DMS79 treated with DMSO at 0.1 percent for 48 hours (cell line): ENCODE results near the gene TNFRSF4.

Experiments
- DNase-seq: peaks from one replicate; lab custom pipeline; 2025; lab: John Stamatoyannopoulos, UW

The TNFRSF4 gene

DNA sequence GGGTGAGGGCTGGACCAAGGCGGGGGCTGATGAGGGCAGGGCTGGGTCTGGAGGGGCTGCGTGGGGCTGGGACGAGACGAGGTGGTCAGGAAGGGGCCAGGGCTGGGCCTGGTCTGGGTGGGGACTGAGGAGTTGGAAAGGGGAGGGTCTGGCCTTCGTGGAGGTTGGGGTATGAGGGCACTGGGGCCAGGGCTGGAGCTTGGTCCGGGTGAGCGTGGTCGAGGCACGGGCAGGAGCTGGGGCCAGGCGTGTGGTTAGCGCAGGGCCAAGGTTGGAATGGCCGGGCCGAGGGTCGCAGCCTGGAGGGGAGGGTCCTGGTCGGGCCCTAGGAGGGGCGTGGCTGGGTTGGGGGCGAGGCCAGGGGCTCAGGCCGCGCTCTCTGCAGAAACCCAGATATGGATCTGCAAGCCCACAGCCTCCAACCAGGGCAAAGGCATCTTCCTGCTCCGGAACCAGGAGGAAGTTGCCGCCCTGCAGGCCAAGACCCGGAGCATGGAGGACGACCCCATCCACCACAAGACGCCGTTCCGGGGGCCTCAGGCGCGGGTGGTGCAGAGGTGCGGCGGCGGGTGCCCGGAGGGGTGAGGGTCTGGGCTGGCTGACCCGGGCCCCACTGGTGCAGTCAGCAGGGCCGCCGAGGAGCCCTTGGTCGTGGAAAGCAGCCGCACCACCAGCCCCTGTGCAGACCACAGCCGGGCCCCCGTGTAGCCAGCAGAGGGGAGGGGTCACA lies 31.3 kb downstream of the TNFRSF4 start:
- DNase-seq = no peak

DNA sequence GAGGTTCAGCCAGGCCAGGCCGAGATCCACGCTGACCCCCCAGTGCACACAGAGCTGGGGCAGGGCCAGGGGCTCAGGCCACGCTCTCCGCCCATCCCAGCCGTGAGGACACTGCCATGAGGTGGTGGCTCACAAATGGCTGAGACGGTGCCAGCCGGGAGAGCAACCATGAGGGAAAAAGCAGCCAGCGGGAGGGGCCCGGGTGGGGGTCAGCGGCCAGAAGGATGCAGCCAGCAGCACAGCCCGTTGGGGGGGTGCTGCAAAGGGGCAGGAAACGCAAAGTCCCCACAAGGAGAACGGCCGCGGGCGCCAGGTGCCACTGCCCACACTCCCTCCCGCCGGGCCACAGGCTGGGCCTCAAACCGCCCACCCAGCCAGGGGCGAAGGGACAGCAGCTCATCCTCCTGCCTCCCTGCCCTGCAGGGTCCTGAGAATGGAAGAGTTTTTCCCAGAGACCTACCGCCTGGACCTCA lies 32.0 kb downstream of the TNFRSF4 start:
- DNase-seq = no peak

DNA sequence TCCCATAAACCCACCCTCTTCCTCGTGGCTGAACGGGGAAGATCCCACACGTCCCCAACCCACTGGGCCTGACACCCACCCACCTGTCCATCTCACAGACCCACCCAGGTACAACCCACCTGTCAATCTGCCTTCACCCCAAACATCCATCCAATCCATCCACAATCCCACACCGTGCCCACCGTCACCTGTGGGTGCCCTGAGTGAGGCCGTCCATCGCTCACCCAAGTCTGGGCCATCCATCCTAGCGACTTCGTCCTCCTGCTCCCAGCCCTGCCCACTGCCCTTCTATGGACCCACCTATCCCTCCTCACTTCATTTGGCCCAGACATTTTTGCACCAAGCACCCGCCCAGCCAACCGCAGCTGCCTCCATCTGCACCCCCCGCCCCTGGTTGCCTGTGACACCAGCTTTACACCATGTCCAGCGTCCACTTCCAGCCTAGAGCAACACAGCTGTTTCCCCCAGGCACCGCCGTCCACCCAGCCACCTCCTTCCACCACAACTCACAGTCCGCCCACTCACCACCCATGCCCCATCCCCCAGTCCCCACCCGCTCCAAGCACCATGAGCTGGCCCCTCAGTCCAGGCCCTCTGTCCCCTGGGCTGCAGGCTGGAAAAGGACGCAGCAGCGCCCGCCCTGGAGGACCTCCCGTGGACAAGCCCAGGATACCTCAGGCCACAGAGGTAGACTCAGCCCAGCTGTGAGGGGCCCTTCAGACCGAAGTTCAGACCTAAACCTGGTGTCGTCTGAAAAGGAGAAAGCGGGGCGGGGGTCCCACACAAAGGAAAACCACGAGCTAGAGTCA lies 32.6 kb downstream of the TNFRSF4 start:
- no peak for DNase-seq

DNA sequence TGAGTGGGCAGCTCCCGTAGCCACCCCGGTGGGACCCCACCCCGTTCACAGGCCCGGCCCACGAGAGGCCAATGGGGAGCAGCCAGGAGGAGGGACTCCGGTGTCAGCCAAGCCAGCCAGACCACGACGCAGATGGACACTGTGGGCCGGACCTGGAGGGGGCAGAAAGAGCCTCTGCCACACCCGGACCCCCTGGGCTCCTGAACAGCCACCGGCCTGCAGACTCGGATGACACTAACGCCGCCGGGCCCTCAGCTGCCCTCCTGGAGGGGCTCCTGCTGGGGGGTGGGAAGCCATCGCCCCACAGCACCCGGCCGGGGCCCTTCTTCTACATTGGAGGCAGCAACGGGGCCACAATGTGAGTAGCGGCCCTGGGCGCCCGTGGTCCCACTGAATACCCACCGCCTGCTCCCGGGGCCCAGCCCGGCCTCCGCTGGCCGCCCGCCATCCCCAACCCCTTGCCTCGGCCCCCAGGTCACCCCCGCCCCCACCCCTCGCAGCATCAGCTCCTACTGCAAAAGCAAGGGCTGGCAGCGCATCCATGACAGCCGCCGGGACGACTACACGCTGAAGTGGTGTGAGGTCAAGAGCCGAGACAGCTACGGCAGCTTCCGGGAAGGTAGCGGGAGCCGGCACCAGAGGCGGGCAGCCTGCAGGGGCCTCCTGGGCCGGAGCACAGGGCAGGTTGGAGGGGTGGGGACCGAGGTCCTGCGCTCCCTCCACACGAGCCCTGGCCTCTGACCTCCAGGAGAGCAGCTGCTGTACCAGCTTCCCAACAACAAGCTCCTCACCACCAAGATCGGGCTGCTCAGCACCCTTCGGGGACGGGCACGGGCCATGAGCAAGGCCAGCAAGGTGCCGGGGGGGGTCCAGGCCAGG lies 33.7 kb downstream of the TNFRSF4 start:
- DNase-seq = no peak

GRCh38 chr1:1179346-1179982 lies 34.5 kb downstream of the TNFRSF4 start:
- no peak for DNase-seq

DNA sequence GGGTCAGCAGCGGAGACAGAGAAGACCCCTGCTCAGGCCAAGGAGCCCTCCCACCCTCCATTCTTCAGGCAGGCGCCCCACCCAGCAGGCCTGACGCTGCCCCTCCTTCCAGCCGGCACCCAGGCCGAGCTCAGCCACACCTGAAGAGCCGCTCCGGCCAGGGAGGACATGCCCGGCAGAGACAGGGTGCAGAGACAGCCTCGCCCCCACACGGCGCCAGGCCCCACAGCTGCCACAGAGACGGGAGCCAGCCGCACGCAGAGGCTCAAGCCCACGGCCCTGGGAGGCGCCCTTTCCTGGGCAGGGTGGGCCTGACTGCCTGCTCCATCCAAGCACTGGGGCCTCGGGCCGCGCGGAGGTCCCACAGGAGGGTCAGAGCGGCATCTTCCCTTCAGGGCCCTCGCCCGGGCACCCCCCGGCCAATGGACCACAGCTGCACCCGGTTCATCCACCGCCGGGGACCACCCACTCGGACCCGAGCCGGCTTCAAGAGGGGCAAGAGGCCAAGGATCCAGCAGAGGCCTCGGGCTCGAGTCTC lies 35.1 kb downstream of the TNFRSF4 start:
- DNase-seq = no peak

GRCh38 chr1:1177452-1178206 lies 36.3 kb downstream of the TNFRSF4 start:
- no peak for DNase-seq

- DNase-seq = no peak
Measured at GRCh38 chr1:1176931-1177330, 37.0 kb downstream of the TNFRSF4 start.

DNA sequence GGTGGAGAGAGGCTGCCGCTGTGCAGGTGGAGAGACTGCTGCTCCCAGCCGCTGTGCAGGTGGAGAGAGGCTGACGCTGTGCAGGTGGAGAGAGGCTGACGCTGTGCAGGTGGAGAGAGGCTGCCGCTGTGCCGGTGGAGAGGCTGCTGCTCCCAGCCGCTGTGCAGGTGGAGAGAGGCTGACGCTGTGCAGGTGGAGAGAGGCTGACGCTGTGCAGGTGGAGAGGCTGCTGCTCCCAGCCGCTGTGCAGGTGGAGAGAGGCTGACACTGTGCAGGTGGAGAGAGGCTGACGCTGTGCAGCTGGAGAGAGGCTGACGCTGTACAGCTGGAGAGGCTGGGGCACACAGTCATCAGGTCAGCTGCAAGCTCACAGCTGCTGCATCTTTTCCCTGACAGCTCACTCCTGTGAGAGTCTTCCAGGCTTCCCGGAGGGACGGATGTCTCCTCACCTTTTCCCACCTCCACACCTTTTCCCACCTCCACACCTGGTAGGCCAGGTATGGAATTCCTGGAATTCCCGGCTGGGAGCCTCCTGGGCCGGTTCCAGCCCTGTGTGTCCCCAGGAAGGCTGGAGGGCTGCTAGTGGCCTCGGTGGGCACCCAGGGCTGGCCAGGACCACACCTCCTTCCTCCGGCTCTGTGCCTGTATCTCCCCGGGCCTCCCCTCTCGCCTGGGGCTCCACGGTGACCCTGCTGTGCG lies 37.7 kb downstream of the TNFRSF4 start:
- peak; percentile 69 for DNase-seq

DNA sequence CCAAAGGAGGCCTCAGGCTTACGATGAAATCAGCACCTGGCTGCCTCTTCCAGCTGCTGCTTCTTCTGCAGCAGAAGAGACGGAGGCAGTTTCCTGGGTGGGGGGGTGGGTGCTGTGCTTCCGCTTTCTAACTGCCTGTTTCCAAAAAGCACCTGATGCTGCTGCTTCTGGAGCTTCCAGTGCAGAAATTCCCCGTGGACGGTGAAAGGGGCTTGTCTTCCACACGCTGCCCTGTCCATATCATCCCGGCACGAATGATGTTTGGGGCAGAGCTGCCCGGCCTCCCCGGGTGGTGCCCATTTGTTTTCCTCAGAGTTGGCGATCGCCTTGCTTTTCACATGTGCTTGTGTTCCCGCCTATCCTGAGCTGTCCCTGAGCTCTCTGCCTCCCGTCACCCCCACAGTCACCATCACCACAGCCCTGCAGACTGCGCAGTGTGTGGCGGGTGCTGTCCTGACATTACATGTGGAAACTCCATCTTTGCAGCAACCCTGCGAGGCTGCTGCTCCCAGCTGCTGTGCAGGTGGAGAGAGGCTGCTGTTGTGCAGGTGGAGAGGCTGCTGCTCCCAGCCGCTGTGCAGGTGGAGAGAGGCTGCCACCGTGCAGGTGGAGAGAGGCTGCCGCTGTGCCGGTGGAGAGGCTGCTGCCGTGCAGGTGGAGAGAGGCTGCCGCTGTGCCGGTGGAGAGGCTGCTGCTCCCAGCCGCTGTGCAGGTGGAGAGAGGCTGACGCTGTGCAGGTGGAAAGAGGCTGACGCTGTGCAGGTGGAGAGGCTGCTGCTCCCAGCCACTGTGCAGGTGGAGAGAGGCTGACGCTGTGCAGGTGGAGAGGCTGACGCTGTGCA lies 38.5 kb downstream of the TNFRSF4 start:
- peak; percentile 77 for DNase-seq

GRCh38 chr1:1173793-1174415 lies 40.0 kb downstream of the TNFRSF4 start, which contains the start of gene TTLL10:
Gene TTLL10 (plus strand): TSS chr1:1173880. CDS start chr1:1179216, 5,336 bp downstream.
- peak; percentile 5 for DNase-seq

DNA sequence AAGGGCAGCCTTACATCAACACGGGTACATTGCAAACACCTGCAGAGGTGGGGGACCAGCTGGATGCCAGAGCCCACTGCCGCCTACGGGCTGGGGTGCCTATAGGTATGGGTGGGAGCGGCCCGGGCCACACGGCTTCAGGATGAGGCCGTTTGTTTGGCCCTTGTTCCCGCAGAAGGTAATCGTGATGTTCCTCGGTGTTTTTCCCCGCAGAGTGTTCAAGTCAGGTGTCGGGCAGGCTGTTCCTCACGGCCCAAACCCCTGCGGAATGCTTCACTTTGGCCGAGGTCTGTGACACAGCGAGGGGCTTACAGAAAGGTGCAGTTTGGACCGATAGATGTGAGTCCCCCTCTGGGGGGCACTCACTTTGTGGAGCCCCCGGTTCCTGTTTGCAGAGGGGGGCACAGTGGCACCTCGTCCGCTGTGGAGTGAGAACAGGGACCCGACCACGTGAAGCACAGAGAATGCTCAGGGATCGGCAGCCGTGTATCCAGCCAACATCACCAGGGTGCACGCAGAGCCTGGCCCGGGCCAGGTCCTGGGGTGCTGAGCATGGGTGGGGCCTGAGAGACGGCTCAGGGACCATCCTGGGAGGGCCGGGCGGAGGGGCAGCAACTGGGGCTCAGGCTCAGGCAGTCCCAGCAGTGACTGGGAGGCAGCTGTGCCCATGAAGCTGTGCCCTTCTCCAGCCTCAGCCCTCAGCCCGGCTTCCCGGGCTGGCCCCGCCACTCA lies 40.7 kb downstream of the TNFRSF4 start:
- DNase-seq = no peak

- DNase-seq = no peak
Measured at GRCh38 chr1:1171546-1172340, 42.2 kb downstream of the TNFRSF4 start.

DNA sequence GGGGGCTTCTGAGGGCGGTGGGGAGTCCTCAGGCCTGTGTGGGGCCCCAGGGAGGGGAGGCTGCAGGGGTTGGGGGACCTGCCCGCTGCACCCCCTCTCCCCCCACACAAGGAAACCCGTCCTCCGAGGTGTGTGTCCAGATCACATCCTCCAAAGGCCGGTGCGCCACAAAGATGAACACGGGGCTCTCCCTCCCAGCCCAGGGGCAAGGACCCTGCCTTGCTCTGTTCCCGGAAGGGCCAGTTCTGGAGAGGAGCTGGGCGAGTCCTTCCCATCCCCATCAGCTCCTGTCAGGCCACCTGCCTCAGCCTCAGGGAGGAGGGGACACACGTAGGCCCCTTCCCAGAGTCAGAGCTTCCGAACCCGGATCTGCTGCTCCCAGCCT lies 42.8 kb downstream of the TNFRSF4 start:
- no peak for DNase-seq

GRCh38 chr1:1170215-1171091 lies 43.5 kb downstream of the TNFRSF4 start:
- no peak for DNase-seq
